B cell (primary cell): ENCODE measurements around the gene CPA1. TPM values are rescaled to one million over a fixed set of nuclear protein-coding genes. Genes with fewer than 3 reads are reported as not detected.

Experiments
- ATAC-seq: fragments of 200-7000 bp; cut with Tn5 transposase; one replicate; pipeline ENCODE4 v1.10.0; 2021; ENCODE audit warnings: low read depth, mild to moderate bottlenecking, moderate number of reproducible peaks, moderate library complexity
- CTCF ChIA-PET: fragments of 350-600 bp; sonication (Branson Sonifier 250); formaldehyde crosslinking; loops from one replicate; lab custom pipeline; 2021; ENCODE audit warnings: antibody characterized with exemption, inconsistent platforms; lab: Charles Lee
- POLR2A ChIA-PET: fragments of 350-600 bp; sonication (Branson Sonifier 250); formaldehyde crosslinking; loops from one replicate; lab custom pipeline; 2021; ENCODE audit warnings: antibody characterized with exemption; lab: Charles Lee
- DNase-seq: peaks from one replicate; pipeline ENCODE4 v3.0.0; 2013
- H2AFZ ChIP-seq: 2 replicates; pipeline ENCODE4 v1.6.1; 2012; ENCODE audit warnings: mild to moderate bottlenecking, low read depth, low read length; ENCODE audit not compliant: insufficient read depth, poor library complexity, severe bottlenecking
- H3K27ac ChIP-seq, 2 donors: 1 replicate in 1 of 2; 2 replicates in 1 of 2; pipeline ENCODE4 v1.5.1; 2012 to 2013; ENCODE audit warnings: low read length in 2 of 2, mild to moderate bottlenecking in 2 of 2, moderate library complexity in 1 of 2
- H3K27me3 ChIP-seq, 4 experiments: fragments of 200-600 bp in 1 of 4; sonication (generic) in 1 of 4; replicated peaks in 1 of 4; 1 replicate in 2 of 4; 2 replicates in 2 of 4; pipeline versions ENCODE4 v1.6.1 to v1.7.0; 2013 to 2016; ENCODE audit warnings: low read length in 3 of 4, mild to moderate bottlenecking in 2 of 4, mixed read lengths in 1 of 4, moderate library complexity in 1 of 4; ENCODE audit not compliant: insufficient read depth in 4 of 4, control insufficient read depth in 3 of 4; ENCODE audit errors: control extremely low read depth in 1 of 4
- H3K36me3 ChIP-seq, 2 experiments: replicated peaks in 1 of 2; 1 replicate in 1 of 2; 2 replicates in 1 of 2; pipeline versions ENCODE4 v1.6.1 to v1.7.1; 2013; ENCODE audit warnings: low read length in 1 of 2; ENCODE audit not compliant: insufficient read depth in 2 of 2, control insufficient read depth in 1 of 2; ENCODE audit errors: control extremely low read depth in 1 of 2, extremely low read depth in 1 of 2
- H3K4me1 ChIP-seq, 2 donors: fragments of 200-600 bp in 1 of 2; sonication (generic) in 1 of 2; 1 replicate in 1 of 2; 2 replicates in 1 of 2; pipeline versions ENCODE4 v1.5.1 to v1.6.1; 2013 to 2017; ENCODE audit warnings: low read length in 2 of 2; ENCODE audit not compliant: control insufficient read depth in 2 of 2, insufficient read depth in 2 of 2
- H3K4me2 ChIP-seq: replicated peaks from 2 replicates; pipeline ENCODE3; 2012; ENCODE audit warnings: mild to moderate bottlenecking, low read depth, low read length; ENCODE audit not compliant: poor library complexity, severe bottlenecking
- H3K4me3 ChIP-seq, 5 experiments: fragments of 200-600 bp in 1 of 5; sonication (generic) in 1 of 5; 1 replicate in 3 of 5; 2 replicates in 2 of 5; pipeline versions ENCODE4 v1.5.1 to v1.7.0; 2011 to 2016; ENCODE audit warnings: low read length in 4 of 5, mild to moderate bottlenecking in 4 of 5, low read depth in 2 of 5, control low read depth in 1 of 5, moderate library complexity in 1 of 5; ENCODE audit not compliant: insufficient read depth in 1 of 5; ENCODE audit errors: control extremely low read depth in 1 of 5, extremely low read depth in 1 of 5
- H3K79me2 ChIP-seq: fragments of 200-600 bp; sonication (generic); one replicate; pipeline ENCODE4 v1.6.0; 2016; ENCODE audit warnings: low read length; ENCODE audit not compliant: control insufficient read depth, insufficient read depth
- H3K9ac ChIP-seq: fragments of 200-600 bp; sonication (generic); 2 replicates; pipeline ENCODE4 v1.6.1; 2017; ENCODE audit warnings: mild to moderate bottlenecking, low read length, moderate library complexity
- H3K9me3 ChIP-seq, 3 donors: one replicate each; pipeline versions ENCODE4 v1.6.1 to v1.7.1; 2013; ENCODE audit warnings: low read length in 2 of 3; ENCODE audit not compliant: control insufficient read depth in 2 of 3, insufficient read depth in 1 of 3; ENCODE audit errors: control extremely low read depth in 1 of 3
- H4K20me1 ChIP-seq: 2 replicates; pipeline ENCODE4 v1.6.0; 2012; ENCODE audit warnings: mild to moderate bottlenecking, low read length; ENCODE audit not compliant: insufficient read depth, control insufficient read depth, poor library complexity, severe bottlenecking
- H3K27ac Mint-ChIP-seq: one replicate; pipeline ENCODE4 v1.8.0; 2021; ENCODE audit warnings: mixed read lengths
- H3K27me3 Mint-ChIP-seq: one replicate; pipeline ENCODE4 v1.8.0; 2021; ENCODE audit warnings: mixed read lengths
- H3K4me1 Mint-ChIP-seq: one replicate; pipeline ENCODE4 v1.8.0; 2021; ENCODE audit warnings: mixed read lengths
- H3K4me3 Mint-ChIP-seq: one replicate; pipeline ENCODE4 v1.8.0; 2021; ENCODE audit warnings: mixed read lengths
- H3K9me3 Mint-ChIP-seq: one replicate; pipeline ENCODE4 v1.8.0; 2022; ENCODE audit warnings: mixed read lengths; ENCODE audit not compliant: insufficient read depth
- EZH2 ChIP-seq: IDR thresholded peaks from 2 replicates; pipeline ENCODE4 v1.6.1; 2012; ENCODE audit warnings: borderline replicate concordance, low read depth, mild to moderate bottlenecking, moderate library complexity, low read length; ENCODE audit not compliant: insufficient read depth, poor library complexity, severe bottlenecking
- WGBS: methylation state at CpG from one replicate; pipeline ENCODE4 v1.1.5; 2013; ENCODE audit warnings: missing lambda C conversion rate; ENCODE audit not compliant: insufficient coverage; 5-methylcytosine and 5-hydroxymethylcytosine counted together
- intact Hi-C: fragments of 100-400 bp; cut with micrococcal nuclease; formaldehyde crosslinking; loops from one replicate; pipeline ENCODE4 v1.10.0; 2022
- polyA plus RNA-seq: library from polyadenylated mRNA; depleted of rRNA; stranded (reverse); fragments of >200 nt; gene quantifications from 2 replicates; pipeline ENCODE4 v1.2.3, GENCODE V29; 2012
- total RNA-seq, 2 donors: library from RNA; stranded (reverse); fragments of 120-200 nt in 1 of 2; gene quantifications; 1 replicate in 1 of 2; 2 replicates in 1 of 2; pipeline versions ENCODE4 v1.2.3 to v1.2.4, GENCODE V29; 2013 to 2022
- TF ChIP-seq, protein P1 (sequence below): fragments of 200-600 bp; IDR thresholded peaks from one replicate; pipeline ENCODE4 v1.8.0; 2022; ENCODE audit warnings: antibody characterized with exemption, mild to moderate bottlenecking

CPA1 gene
- total and polyA plus RNA-seq, 2 donors (not counting 1 experiment from before 2014, with no cell fraction given), result not detected

DNA sequence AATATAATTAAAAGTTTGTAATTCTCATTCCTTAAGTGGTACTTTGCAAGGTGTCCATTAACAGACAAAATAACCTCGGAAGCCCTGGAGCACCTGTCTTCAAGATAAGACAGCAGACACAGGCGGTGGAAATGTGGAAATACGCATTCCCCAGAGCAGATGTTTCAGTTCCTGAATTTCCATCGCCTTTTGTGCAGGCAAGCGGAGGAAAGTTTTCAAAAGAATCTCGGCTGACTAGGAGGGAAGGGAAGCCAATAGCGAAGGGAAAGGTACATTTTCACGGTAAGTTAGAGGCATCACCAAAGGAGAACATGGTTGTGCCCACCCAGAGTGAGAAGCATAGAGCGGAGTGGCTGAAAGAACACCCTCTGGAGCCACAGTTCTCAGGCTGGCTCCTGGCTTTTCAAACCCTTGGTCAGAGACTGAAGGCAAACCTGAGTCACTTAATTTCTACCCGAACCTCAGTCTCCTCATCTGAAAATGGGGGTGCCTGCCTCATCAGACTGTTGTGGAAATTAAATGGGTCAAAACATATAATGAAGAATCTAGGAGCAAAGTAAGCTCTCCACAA is 13.6 kb downstream of the CPA1 start:
- no peak for ATAC-seq
- Histone ChIP-seq H3K36me3 (no peaks in the 10 kb centered on the region), H3K27me3 (no peaks in the 10 kb centered on the region), H2AFZ (no peak overlapping the region), H4K20me1 (no peaks in the 10 kb centered on the region), H3K4me1 (peaks cover 0 to 9% of the 10 kb centered on the region in 2 donors), H3K9ac (no peak overlapping the region), H3K4me3 (no peak overlapping the region), H3K9me3 (no peaks in the 10 kb centered on the region), H3K27ac (no peak overlapping the region), H3K4me2 (no peak overlapping the region), H3K79me2 (no peaks in the 10 kb centered on the region)
- DNase-seq, result no peak
- no peak for TF ChIP-seq EZH2
- TF ChIP-seq, protein P1, sequence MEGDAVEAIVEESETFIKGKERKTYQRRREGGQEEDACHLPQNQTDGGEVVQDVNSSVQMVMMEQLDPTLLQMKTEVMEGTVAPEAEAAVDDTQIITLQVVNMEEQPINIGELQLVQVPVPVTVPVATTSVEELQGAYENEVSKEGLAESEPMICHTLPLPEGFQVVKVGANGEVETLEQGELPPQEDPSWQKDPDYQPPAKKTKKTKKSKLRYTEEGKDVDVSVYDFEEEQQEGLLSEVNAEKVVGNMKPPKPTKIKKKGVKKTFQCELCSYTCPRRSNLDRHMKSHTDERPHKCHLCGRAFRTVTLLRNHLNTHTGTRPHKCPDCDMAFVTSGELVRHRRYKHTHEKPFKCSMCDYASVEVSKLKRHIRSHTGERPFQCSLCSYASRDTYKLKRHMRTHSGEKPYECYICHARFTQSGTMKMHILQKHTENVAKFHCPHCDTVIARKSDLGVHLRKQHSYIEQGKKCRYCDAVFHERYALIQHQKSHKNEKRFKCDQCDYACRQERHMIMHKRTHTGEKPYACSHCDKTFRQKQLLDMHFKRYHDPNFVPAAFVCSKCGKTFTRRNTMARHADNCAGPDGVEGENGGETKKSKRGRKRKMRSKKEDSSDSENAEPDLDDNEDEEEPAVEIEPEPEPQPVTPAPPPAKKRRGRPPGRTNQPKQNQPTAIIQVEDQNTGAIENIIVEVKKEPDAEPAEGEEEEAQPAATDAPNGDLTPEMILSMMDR, result no peak
- WGBS, result 19% methylated on average over 8 of the region's 10 CpGs
- Mint-ChIP-seq H3K9me3 (no peaks in the 10 kb centered on the region), H3K4me3 (no peak overlapping the region), H3K27ac (no peak overlapping the region), H3K27me3 (no peaks in the 10 kb centered on the region), H3K4me1 (peaks cover 7% of the 10 kb centered on the region)
- ChIA-PET CTCF (no interaction called here), POLR2A (no interaction called here)
- intact Hi-C loops, result no loop called here

DNA sequence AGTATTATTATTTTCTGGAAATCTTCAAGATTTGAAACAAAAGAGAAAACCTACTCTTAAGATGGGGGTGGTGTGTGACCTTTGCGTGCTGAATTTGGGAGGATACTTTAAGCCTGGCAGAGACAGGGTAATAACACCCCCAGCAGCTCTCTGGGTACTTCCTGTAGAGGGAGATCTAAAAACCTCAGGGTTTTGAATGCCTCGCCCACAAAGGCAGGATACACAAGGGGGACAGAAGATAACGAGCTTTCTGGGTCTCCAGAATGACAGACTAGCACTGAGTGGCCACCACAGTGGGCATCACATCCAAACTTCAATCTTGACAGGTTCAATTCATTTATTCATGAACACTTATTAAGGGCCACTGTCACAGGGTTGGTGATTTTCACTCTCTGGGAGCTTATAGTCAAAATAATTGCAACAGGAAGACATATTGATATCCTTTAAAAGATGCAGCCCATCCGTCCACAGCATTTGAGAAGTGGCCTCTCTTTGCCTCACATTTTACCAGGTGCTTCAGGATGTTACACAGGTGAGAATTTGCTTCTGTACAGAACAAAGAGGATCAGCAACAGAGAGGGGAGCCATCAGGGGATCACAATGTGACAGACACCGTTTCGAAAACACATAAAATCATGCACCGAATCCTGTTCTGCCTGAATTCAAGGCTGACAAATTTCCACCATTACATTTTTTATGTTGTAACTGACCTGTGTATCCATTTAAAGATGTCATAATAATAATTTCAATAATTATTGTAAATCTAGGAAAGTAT is 14.3 kb downstream of the CPA1 start:
- H3K79me2 ChIP-seq, result no peaks in the 10 kb centered on the region
- ChIA-PET POLR2A (no interaction called here), CTCF (no interaction called here)
- H3K4me3 Mint-ChIP-seq, result no peak overlapping the region
- H3K4me3 ChIP-seq, result no peak overlapping the region
- TF ChIP-seq, protein P1, result no peak
- TF ChIP-seq EZH2, result no peak
- H3K4me2 ChIP-seq, result no peak overlapping the region
- no peaks in the 10 kb centered on the region for H3K27me3 ChIP-seq
- WGBS, result 15% methylated on average over 3 of the region's 7 CpGs
- peaks cover 7% of the 10 kb centered on the region for H3K4me1 Mint-ChIP-seq
- H3K36me3 ChIP-seq, result no peaks in the 10 kb centered on the region
- H3K4me1 ChIP-seq, result peaks cover 0 to 9% of the 10 kb centered on the region in 2 donors
- peak overlapping the region; percentile 16 for H2AFZ ChIP-seq
- H4K20me1 ChIP-seq, result no peaks in the 10 kb centered on the region
- no peak overlapping the region for H3K9ac ChIP-seq
- no peak overlapping the region for H3K27ac ChIP-seq
- no peaks in the 10 kb centered on the region for H3K27me3 Mint-ChIP-seq
- no peaks in the 10 kb centered on the region for H3K9me3 ChIP-seq
- no peak for DNase-seq
- no peak for ATAC-seq
- intact Hi-C loops, result no loop called here
- H3K27ac Mint-ChIP-seq, result no peak overlapping the region
- no peaks in the 10 kb centered on the region for H3K9me3 Mint-ChIP-seq
